ENCODE data around the gene TRAF2.

Gene TRAF2

DNA sequence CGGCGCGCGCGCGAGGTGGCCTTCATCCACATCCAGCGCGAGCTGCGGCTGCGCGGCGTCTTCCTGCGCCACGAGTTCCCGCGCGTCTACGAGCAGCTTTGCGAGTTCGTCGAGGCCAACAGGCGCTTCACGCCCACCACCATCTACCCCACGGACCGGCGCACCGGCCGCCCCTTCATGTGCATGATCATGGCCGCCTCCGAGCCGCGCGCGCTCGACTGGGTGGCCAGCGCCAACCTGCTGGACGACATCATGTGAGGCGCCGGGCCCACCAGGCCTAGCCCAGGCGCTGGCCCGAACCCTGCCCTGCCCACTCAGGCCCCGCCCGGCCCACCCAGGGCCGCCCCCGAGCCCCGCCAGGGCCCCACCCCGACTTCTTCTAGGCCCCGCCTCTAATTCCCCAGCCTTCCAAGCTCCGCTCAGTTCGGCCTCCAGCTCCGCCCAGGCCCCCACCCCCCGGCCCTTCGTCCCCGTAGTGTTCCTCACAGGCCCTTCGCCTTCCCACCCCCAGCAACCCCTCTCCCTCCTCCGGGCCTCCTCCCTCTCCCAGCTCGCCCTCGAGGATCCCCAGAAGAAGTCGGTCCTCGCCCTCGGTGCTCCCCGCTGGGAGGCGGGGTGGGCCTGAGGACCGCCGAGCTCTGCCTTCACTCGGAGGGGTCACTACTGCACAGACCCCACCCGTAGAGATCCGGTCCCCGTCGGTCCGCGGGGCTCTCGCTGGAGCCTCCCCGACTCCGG is 39.1 kb upstream of the TRAF2 start:
- DNase-seq: peak; percentile 74

DNA sequence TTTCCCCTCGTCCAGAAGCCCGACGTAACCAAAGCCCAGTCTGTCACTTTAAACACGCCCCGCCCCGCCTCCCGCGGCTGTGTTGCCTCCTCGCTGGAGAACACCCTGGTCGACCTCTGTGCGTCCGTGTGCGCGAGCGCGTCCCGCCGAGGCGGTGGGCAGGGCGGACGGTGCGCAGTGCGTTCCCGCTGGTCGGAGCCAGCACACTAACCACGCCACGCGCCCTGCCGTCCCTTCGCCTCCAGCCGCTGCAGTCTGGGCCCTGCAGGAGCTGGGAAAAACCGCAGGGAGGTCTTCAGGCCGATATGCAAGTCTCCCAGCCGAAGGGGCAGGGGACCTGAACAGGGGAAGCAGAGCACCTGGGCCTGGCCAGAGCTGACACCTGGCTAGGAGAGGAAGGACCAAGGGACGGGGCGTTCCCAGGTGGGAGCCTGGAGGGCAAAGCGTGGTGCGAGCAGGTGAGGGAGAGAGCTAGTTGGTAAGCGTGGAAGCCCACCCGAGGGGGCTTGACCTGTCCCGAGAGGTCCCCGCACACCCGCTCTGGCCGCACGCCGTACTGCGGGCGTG is 38.4 kb upstream of the TRAF2 start:
- peak; percentile 82 for DNase-seq

DNA sequence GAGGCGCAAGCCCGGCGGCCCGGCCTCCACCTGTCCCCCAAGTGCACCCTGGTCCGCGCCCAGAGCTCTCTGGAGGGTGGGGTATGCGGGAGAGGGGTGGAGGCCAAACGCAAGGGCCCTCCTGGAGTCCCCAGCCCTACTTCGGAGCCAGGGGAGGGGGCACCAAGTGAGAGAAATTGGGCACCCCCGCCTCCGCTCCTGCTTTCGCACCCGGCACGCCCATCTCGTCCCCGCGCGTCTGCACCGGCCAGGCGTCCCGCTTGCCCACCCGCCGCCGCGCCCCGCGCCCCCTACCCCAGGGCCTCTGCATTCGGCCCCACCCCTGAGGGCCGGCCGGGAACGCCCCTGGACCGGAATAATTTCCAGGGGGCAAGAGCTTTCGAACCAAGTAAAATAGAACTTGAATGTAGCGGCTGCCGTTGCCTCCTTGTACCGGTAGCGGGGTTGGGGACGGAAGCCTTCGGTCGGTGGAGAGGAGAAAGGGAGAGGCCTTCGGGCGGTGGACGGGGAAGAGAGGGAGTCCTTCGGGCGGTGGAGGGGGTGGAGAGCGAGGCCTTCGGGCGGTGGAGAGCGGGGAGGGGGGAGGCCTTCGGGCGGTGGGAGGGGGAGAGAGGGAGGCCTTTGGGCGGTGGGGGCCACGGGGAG is 37.8 kb upstream of the TRAF2 start:
- no peak for DNase-seq

DNA sequence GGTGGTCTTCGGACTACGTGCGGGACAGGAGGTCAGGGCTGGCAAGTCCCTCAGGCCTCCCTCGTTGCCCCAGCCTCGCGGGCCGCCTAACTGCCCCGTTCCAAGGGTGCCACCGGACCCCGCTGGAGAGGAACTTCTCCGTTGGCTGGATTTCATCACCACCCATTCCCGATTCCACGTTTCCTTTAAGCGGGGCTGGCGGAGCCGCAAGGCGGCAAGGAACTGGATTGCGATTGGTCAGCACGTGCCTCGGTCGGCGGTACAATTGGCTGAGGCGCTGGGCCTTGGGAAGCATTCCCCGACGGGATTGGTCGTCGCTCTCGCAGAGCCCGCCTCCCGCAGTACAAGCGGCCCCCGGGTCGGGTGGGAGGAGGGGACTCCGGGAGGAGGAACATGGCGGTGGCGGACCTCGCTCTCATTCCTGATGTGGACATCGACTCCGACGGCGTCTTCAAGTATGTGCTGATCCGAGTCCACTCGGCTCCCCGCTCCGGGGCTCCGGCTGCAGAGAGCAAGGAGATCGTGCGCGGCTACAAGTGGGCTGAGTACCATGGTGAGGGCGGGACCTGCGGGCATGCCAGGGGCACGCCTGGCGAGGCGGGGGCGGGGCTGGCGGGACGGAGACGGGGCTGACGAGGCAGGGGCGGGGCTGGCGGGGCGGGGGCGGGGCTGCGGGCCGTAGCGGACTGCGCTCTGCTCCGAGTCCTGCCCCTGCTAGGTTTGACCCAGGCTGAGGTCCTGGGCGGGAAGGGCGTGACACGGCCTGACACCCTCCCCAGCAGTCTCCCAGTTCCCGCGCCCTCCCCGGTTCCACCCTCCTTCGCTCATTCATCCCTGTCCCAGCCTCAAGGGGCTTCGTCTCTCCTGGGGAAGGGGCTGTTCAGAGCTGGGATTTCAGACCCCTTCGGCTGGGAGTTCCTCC is 37.0 kb upstream of the TRAF2 start, which contains the start of gene PHPT1:
TSS of gene PHPT1 (plus strand) at position 372 of the 922 bp plus-strand sequence. CDS start at position 394, 22 bp downstream.
- DNase-seq: peak; percentile 99

DNA sequence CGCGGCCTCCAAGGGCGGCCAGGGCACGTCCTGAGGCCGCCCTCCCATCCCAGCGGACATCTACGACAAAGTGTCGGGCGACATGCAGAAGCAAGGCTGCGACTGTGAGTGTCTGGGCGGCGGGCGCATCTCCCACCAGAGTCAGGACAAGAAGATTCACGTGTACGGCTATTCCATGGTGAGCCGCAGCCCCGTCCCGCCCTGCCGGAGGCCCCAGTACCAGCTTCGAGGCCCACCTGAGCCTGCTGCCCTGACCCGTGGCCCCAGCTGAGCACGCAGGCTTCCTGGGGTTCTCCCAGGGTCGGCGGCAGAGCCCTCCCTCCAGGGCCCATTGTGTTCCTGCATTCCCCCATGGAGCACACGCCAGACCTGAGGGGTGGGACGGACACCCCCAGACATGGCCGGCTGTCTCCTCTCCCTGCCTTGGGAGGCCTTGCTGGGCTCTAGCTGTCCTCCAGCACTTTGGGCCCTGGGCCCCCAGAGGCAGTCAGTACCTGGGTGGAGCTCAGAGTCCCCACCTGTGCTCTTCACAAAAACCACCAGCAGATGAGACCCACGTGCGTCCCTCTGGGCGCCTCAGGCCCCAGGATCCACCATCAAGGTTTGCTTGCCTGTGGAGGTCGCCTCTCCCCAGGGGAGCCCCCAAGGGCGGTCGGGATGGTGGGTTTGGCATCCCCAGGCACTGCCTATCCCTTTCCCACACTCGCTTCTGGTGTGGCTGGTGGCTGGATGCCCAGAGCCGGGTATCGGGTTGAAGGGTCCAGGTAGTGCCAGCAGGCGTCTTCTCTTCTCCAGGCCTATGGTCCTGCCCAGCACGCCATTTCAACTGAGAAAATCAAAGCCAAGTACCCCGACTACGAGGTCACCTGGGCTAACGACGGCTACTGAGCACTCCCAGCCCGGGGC is 36.1 kb upstream of the TRAF2 start:
- no peak for DNase-seq

DNA sequence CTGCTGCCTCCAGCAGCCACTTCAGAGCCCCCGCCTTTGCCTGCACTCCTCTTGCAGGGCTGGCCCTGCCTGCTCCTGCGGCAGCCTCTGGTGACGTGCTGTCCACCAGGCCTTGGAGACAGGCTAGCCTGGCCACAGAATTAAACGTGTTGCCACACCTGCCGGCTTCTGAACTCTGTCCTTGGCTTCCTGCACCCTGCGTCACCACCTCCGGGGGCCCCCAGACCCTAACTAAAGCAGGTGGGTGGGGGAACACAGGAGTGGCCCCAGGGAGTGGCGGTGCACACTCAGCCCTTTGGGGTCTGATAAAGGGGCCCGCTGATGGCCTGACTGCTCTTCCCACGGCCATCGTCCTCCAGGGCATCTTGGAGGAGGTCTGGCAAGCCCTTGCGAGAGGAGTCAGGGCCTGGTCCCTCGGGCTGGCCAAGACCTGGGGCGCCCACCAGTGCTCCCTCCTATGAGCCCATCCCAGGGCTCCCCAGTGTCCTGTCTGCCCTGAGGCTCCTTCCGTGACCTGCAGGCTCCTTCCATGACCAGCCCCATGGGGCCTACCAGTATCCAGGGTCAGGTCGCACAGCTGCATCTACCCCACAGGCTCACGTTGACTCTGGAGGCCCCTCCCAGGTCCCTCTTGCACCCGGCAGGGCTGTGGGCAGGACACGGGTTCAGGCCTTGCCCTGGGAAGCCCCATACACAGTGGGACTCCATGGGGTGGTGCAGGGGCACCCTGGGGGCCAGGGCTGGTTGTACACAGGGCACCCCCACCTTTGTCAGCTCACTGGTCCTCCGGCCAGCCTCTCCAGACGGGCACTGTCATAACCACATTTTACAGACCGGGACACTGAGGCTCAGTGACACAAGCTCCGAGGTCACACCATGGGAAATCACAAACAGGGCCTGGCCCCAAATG is 35.2 kb upstream of the TRAF2 start:
- no peak for DNase-seq

DNA sequence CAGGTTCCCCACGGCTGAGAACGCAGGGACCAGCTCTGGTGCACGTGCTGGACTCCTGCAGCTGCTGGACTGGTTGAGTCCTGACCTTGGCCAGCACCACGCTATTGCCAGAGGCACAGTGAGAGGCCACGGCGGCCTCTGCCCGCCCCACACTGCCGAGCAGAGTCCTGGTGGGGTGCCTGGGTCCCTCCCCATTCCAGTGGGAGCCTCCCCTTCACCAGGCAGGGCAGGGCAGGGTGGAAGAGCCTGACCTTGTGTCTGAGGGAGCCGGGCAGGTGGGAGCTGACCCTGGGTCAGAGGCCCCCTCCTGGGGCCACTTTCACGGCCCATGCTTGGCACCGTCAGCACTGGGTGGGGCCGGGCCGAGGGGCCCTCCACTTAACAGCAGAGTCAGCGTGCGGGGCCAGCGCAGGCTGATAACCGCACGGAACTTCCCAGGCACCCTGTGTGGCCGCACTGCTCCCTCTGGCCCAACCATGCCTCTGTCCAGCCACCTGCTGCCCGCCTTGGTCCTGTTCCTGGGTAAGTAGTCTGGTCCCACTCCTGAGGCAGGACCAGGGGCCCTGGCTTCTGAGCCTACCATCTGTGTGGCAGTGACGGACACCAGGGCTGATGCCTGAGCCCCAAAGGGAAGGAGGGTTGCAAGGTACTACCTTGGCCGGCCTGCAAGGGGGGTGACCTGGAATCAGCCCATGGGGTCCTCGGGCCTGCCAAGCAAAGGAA is 34.2 kb upstream of the TRAF2 start, which contains the start of gene MAMDC4:
TSS of gene MAMDC4 (plus strand) at position 406 of the 723 bp plus-strand sequence. CDS start at position 477, 71 bp downstream.
- no peak for DNase-seq

DNA sequence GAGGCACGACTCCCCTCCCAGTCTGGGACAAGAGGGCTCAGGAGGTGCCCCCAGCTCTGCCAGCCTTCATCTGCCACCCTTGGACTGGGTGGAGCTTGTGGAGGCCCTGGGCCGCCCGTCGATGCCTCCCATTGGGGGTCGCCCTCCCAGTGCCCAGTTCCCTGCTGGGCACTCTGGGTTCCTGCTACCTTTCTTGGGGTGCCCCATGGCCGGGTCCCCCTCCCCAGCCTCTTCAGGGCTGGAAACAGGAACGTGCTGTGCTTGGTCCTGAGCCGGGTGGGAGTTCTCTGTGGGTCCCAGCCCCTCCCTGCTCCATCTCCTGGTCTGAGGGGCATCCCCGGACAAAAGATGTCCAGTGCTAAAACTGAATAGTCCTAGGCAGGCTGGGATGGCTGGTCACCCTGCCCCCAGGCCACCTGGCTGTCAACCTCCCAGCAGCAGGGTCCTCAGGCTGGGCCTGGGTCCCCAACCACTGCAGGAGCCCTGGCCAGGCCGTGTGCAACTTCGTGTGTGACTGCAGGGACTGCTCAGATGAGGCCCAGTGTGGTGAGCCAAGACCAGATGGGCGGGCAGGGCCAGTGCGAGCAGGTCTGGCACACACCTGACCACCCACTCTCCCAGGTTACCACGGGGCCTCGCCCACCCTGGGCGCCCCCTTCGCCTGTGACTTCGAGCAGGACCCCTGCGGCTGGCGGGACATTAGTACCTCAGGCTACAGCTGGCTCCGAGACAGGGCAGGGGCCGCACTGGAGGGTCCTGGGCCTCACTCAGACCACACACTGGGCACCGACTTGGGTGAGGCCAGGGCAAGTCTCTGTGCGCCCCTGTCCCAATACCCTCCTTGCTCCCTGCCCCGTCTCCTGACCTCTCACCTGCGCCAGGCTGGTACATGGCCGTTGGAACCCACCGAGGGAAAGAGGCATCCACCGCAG is 33.4 kb upstream of the TRAF2 start:
- DNase-seq: no peak

DNA sequence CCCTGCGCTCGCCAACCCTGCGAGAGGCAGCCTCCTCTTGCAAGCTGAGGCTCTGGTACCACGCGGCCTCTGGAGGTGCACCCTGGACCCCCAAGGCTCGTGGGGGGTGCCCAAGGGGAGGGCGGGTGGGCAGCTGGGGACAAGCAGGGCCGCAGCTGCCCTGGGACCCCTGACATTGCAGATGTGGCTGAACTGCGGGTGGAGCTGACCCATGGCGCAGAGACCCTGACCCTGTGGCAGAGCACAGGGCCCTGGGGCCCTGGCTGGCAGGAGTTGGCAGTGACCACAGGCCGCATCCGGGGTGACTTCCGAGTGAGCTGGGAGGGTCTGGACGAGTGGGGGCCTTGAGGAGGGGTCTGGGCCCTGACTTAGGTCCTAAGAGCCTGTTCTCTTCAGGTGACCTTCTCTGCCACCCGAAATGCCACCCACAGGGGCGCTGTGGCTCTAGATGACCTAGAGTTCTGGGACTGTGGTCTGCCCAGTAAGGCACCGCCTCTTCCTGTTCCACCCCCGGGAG is 32.7 kb upstream of the TRAF2 start:
- no peak for DNase-seq

DNA sequence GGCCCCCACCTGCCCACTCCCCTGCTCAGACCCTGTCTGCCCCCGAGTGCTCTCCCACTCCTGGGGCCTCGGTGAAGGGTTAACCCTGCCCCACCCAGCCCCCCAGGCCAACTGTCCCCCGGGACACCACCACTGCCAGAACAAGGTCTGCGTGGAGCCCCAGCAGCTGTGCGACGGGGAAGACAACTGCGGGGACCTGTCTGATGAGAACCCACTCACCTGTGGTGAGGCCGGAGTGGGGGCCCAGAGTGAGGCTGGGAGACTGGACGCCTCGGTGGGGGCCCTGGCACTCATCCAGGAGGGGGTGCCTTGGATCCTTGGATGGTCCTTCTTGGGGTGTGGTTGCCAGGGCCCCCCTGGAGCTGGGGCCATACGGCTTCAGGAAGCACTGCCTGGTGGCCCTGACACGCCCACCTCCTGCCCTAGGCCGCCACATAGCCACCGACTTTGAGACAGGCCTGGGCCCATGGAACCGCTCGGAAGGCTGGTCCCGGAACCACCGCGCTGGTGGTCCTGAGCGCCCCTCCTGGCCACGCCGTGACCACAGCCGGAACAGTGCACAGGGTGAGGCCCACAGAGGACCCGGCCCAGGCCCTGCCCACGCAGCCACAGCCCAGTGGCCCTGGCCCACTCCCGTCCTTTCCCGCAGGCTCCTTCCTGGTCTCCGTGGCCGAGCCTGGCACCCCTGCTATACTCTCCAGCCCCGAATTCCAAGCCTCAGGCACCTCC is 32.0 kb upstream of the TRAF2 start:
- DNase-seq: no peak

DNA sequence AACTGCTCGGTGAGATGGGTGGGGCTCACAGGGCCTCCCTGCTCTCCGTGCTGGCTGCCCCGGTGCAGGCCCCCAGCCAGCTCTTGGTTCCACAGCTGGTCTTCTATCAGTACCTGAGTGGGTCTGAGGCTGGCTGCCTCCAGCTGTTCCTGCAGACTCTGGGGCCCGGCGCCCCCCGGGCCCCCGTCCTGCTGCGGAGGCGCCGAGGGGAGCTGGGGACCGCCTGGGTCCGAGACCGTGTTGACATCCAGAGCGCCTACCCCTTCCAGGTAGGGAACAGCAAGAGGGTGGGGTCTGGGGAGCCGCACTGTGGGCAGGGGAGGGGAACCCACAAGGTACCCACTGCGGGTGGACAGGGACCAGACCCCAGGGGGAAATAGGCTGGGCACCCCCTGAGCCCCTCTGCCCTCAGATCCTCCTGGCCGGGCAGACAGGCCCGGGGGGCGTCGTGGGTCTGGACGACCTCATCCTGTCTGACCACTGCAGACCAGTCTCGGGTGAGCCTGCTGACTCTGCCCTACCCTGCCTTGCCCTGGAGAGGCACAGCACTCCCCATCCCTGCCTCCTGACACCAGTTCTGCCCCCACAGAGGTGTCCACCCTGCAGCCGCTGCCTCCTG is 31.4 kb upstream of the TRAF2 start:
- DNase-seq: no peak

DNA sequence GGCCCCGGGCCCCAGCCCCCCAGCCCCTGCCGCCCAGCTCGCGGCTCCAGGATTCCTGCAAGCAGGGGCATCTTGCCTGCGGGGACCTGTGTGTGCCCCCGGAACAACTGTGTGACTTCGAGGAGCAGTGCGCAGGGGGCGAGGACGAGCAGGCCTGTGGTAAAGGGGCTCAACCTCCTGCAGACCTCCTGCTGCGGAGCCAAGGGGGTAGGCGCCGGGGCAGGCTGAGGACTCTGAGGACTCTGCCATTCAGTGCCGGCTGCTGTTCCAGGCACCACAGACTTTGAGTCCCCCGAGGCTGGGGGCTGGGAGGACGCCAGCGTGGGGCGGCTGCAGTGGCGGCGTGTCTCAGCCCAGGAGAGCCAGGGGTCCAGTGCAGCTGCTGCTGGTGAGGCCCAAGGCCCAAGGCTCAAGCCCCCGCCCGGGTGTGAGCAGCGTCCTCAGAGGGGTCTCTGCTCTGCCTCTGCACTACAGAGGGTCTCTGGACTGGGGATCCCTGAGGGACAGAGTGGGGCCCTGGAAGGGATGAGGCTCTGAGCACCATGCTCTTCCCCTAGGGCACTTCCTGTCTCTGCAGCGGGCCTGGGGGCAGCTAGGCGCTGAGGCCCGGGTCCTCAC is 30.7 kb upstream of the TRAF2 start:
- no peak for DNase-seq

DNA sequence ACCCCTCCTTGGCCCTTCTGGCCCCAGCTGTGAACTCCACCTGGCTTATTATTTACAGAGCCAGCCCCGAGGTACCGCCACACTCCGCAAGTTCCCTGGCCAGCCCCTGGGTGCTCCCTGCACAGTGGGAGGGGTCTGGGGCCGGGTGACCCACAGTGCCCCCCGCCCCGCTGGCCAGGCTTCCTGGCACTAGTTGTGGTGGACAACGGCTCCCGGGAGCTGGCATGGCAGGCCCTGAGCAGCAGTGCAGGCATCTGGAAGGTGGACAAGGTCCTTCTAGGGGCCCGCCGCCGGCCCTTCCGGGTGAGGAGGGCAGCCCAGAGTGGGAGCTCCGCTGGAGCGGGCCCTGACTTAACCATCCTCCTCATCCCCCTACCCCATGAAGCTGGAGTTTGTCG is 30.2 kb upstream of the TRAF2 start:
- DNase-seq: no peak

DNA sequence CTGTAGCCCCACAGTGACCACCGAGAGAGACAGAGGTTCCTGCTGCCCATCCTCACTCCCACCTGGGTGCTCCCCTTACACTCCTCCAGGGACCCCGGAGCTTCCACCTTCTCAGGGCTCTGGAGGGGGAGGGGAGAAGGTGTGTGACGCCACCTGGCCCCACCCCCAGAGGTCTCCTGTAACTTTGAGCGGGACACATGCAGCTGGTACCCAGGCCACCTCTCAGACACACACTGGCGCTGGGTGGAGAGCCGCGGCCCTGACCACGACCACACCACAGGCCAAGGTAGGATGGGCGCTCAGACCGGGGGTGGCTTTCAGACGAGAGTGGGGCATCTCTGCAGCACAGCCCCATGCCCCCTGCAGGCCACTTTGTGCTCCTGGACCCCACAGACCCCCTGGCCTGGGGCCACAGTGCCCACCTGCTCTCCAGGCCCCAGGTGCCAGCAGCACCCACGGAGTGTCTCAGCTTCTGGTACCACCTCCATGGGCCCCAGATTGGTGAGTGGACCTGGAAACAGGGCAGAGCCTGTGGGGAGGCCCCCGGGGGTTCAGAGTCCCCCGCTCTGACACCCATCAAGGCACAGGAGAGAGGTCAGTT is 29.7 kb upstream of the TRAF2 start:
- no peak for DNase-seq

DNA sequence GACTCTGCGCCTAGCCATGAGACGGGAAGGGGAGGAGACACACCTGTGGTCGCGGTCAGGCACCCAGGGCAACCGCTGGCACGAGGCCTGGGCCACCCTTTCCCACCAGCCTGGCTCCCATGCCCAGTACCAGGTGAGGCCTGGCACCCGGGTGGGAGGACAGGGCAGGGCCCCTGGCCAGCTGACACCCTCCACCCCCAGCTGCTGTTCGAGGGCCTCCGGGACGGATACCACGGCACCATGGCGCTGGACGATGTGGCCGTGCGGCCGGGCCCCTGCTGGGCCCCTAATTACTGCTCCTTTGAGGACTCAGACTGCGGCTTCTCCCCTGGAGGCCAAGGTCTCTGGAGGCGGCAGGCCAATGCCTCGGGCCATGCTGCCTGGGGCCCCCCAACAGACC is 29.1 kb upstream of the TRAF2 start:
- DNase-seq: no peak

DNA sequence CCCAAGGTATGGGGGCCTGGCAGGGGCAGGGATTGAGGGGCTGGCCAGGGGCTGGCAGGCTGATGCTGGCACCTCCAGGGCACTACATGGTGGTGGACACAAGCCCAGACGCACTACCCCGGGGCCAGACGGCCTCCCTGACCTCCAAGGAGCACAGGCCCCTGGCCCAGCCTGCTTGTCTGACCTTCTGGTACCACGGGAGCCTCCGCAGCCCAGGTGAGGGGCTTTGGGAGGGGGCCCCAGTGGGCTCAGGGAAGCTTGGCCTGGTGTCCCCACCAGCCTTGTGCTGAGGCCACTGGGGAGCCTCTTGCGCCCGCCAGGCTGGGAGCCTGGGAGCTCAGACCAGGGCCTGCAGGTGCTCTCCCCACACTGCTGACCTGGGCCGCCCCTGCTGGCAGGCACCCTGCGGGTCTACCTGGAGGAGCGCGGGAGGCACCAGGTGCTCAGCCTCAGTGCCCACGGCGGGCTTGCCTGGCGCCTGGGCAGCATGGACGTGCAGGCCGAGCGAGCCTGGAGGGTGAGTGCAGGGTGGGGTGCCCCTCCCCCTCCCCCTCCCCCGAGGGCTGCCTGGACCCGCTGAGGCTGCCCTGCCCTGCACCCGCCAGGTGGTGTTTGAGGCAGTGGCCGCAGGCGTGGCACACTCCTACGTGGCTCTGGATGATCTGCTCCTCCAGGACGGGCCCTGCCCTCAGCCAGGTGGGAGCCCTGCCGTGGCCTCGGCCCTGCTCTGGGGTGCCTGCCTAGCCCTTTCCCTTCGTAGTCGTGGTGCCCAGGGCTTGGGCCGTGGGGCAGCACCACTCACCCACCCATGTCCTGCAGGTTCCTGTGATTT is 28.5 kb upstream of the TRAF2 start:
- DNase-seq: no peak
